GM19099 (cell line): Measurements from ENCODE around the gene FAM174C.

Experiments used
- POLR2A ChIP-seq: IDR thresholded peaks from 3 replicates; pipeline ENCODE4 v1.6.1; 2011; ENCODE audit warnings: low read depth; ENCODE audit not compliant: insufficient read length; ENCODE audit errors: extremely low read depth

The FAM174C gene

GRCh38 chr19:1271528-1272422 lies 3.6 kb upstream of the FAM174C start:
- TF ChIP-seq POLR2A: peak; percentile 45

- TF ChIP-seq POLR2A: no peak
Measured at GRCh38 chr19:1272423-1273262, 2.7 kb upstream of the FAM174C start.

- peak; percentile 32 for TF ChIP-seq POLR2A
Measured at GRCh38 chr19:1273263-1274041, 1.9 kb upstream of the FAM174C start.

- TF ChIP-seq POLR2A: no peak
Measured at GRCh38 chr19:1274081-1274851, 1.1 kb upstream of the FAM174C start.

GRCh38 chr19:1274852-1275259 lies 474 bp upstream of the FAM174C start:
- no peak for TF ChIP-seq POLR2A

- TF ChIP-seq POLR2A: no peak
Measured at GRCh38 chr19:1275976-1276627, 772 bp downstream of the FAM174C start.

- no peak for TF ChIP-seq POLR2A
Measured at GRCh38 chr19:1276628-1277022, 1.3 kb downstream of the FAM174C start.

GRCh38 chr19:1277061-1277460 lies 1.7 kb downstream of the FAM174C start:
- TF ChIP-seq POLR2A: no peak

GRCh38 chr19:1278074-1278473 lies 2.7 kb downstream of the FAM174C start:
- no peak for TF ChIP-seq POLR2A

GRCh38 chr19:1278713-1279660 lies 3.7 kb downstream of the FAM174C start:
- TF ChIP-seq POLR2A: no peak

- TF ChIP-seq POLR2A: no peak
Measured at GRCh38 chr19:1279782-1280341, 4.5 kb downstream of the FAM174C start.
